KBM-7 (cell line): ENCODE data around the gene C2CD2.

ENCODE experiments used
- DNase-seq: peaks from one replicate; pipeline ENCODE4 v3.0.0-alpha.2; 2015
- in situ Hi-C: fragments of 300-500 bp; cut with MboI; formaldehyde crosslinking; loops from 2 replicates; pipeline ENCODE4 v1.14.3; 2020; ENCODE audit warnings: low sequenced_read_pairs, low pct_unique_long_range_greater_than_20kb, mixed read lengths

Gene C2CD2

DNA sequence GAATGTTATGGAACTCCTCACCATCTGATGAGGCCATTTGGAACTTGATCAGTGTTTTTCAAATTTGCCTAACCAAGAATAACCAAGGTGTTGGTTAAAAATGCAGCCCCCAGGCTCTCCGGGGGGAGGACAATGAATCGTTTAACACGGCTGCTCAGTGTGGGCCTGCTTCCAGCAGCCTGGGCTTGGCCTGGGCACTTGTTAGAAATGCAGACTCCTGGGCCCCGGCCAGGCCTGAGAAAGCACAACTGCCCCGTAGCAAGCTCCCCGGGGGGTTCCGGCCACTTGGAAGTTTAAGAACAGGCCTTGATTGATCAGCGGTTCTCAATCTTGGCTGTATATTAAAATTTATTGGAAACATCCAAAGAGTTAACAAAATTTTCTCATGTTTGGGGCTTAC lies 22.8 kb upstream of the C2CD2 start:
- DNase-seq, result no peak
- in situ Hi-C loops, result no loop called here

DNA sequence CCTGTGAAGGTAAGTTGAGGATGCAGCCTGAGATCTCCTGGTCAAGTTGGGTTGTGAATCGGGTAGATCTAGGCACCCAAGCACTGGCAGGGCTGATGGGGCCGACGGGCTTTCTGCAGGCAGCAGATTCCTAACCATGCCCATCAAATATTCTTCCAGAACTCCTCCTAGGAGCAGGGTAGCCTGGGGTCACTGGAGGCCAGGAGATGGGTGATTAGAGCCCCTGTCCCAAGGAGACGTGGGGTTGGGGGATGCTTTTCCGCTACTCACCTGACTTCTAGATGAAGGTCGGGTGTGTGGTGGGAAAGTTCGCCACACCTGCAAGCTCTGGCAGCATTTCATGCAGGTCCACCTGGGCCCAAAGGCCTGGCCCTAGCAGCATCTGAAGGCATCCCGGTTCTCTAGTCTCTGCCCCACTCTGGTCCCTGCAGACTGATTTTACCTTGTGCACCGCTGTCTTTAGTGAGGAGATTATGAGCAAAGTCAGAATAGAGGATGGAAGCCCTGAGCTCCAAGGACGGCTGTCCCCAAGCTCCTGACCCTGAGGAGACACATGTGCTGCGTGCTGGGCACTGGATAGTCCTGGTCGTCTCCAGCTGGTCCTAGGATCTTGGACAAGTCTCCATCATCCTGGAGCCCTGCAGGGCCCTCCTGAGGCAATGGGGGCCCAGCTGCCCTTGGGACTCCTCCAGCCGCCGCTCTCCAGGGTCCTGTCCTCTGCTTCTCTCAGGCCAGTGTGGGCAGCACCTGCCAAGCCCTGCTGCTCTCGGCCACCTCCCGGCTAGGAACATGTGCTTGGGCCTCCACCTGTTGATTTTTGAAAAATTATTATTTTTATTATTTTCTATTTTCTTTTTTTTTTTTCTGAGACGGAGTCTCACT lies 21.8 kb upstream of the C2CD2 start:
- DNase-seq, result no peak
- in situ Hi-C loops, result no loop called here

DNA sequence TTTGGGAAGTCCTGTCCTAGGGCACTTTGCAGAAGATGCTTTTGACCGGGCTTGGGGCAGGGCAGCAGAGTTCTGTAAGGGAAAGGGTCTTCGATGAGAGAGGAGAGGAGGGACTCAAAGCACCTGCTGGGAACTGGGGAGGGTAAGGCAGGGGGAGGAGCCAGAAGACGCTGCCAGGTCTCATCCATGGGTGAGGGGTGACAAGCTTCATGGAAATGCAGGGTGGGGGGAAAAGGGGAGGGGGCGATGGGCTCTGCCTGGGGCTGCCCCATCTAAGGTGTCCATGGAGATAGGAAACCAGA lies 20.9 kb upstream of the C2CD2 start:
- in situ Hi-C loops, result no loop called here
- DNase-seq, result no peak

DNA sequence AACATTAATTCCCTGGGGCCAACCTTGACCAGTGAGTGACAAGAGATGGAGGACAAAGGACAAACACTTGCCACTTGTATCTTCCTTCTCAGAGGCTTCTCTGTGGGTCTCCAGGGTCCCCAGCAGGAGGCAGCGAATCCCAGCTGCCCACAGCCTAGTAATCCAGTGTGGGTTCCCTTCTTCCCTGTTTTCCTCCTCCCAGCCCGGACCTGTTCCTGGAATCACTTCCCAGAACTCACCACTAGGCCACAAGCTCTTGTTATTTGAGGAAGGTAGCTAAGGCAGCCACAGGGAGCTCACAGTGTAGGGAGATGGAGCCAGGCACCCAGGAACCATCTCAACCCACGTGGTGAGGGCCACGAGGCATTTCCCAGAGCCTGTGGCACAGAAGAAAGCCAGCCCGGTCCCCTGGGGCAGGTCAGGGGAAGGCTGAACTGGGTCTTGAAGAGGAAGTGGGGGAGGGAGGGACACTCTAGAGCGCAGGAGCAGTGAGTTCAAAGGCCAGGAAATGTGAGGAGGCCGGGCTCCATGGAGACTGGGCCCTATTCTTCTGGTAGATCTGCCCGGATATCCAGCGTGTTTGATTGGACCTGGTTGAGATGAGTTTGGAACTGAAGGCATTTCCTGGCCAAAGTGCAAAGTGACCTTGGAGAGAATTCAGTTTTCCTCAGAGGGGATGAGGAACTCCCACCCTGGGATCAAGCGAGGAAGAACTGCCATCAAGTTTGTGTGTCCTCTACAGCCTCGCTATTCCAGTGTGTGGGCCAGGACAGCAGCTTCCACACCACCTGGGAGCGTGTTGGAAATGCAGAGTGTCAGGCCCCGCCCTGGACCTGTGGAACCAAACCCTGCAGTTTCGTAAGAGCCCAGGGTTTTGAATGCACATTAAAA lies 20.3 kb upstream of the C2CD2 start:
- DNase-seq, result peak; percentile 38

DNA sequence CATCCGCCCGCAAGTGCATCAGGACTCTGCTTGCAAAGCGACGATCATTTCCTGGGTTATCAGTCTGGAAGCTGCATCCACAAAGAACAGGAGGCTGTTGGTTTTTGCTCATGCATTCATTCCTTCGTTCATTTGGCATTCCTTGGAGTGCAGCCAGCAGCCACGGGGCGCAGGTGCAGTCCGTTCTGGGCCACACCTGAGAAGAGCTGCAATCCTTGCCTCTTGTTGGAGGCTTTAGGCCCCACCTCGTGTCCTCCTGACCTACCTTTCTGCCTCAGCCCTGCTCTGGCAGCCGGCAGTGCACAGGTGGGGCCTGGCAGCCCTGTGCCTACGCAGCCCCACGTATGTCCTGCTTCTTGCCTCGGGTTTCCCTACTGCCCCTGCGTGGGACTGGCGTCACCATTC lies 19.6 kb upstream of the C2CD2 start:
- no peak for DNase-seq
- in situ Hi-C loops, result no loop called here

More for the DNA sequence above, 20.3 kb upstream of the C2CD2 start:
- in situ Hi-C loops, result no loop called here

DNA sequence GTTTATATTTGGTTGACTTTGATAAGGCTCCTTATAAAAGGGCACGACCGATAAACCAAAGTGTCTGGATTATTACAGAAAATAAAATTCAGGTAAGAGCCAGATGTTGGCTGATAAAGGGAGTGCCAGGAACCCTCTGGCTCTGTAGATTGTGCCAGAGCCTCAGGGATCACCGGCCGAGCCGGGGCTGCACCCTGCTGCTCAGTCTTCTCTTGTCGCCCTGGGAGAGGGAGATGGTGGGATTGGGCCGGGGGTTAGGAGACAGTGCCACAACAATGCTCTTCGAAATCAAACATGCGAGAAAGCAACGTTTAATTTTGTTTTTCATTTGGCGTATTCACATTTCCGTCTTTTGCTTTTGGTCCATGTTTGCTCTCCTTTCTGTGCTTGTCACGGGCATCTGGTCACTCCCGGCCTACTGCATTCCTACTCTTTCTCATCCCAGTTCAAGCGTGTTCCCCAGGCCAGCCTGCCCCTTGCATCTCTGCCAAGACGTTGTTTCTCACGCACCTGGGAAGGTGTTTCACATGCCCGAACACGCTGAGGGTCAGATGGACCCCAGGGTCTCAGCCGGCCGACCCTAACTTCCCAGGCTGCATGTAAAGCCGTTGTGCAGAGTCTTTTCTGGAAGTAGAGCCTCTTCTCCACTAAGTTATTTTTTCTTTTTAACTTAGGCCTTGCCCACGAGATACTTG lies 18.8 kb upstream of the C2CD2 start:
- DNase-seq, result no peak
- in situ Hi-C loops, result no loop called here

DNA sequence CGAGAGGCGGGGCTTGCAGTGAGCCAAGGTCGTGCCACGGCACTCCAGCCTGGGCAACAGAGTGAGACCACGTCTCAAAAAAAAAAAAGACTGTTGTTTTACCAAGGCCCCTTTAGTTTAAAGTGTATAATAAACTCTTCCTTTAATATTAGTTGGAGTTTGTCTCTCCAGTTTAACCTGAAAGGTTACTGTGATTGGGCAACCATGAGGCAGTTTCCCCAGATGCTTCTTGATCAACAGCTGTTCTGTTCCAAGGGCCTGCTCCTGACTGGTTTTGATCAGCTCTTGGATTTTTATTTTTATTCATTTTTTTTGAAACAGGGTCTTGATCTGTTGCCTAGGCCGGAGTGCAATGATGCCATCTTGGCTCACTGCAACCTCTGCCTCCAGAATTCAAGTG lies 18.1 kb upstream of the C2CD2 start:
- in situ Hi-C loops, result no loop called here
- no peak for DNase-seq

DNA sequence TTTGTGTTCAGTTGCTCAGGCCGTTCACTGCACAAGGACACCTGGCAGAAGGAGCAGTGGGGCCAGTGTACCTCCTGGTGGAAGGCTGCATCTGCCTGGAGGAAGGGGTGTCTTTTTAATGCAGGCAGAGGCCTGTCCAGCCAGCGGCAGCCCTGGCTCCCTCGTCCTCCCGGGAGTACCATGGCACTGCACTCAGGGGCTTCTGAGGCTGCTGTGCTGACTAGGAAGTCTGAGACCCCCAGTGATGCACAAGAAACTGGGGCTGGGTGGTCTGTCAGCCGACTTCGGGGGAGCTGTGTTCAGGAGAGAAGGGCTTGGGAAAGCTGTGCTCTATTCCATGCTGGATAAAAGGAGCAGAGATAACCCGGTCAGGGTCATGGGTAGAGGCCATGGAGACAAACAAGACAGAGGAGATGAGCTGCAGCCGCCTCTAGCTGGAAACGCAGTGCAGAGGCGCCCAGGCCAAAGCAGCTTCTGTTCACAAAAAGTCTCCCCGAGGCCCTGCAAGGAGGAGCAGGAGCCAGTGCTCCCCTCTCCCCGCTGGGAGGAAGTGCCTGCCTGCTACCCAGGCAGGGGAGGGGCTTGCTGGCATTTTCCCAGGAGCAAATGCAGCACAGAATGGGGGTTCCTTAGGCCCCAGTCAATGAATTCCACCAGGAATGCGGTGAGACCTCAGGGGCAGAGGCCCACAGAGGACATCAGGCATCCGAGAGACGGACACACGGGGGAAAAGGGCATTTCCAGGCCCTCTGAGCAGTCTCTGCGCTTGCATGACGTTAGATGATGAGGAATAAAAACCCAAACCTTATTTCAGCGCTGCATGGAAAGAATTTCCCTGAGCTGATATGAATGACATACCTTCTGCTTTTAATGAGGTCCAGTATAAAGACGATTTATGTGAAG lies 17.2 kb upstream of the C2CD2 start:
- no peak for DNase-seq
- in situ Hi-C loops, result no loop called here

DNA sequence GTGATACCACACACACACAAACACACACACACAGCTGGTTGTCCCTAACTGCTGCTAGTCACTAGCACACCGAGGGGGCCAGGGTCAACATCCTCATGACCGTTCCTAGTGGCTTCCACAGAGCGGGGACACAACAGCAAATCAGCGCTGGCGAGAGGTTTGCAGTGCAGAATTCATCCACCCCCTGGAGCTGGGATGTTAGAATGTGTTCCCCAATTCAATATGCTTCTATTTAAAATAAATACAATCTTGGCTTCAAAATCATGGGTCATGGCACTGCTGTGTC lies 16.2 kb upstream of the C2CD2 start:
- in situ Hi-C loops, result no loop called here

DNA sequence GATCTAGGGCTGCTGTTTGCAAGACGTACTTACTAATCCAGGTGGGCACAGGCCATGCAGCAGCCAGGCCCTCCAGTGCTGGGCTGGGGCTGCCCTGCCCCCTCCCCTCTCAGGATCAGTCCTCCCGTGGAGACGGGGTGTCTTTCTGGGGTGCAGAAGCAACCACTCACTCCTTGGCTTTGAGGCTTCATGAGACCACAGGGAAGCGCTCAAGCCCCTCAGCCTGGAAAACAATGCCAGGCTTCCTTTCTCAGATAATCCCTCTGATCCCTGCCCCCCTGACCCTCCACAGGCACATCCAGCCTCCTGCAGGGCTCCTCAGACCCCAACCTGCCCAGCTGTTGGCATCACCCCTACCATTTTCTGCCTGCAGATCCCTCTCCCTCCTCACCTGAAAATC lies 13.9 kb upstream of the C2CD2 start:
- in situ Hi-C loops, result no loop called here
- DNase-seq, result no peak

More for the DNA sequence above, 16.2 kb upstream of the C2CD2 start:
- no peak for DNase-seq

DNA sequence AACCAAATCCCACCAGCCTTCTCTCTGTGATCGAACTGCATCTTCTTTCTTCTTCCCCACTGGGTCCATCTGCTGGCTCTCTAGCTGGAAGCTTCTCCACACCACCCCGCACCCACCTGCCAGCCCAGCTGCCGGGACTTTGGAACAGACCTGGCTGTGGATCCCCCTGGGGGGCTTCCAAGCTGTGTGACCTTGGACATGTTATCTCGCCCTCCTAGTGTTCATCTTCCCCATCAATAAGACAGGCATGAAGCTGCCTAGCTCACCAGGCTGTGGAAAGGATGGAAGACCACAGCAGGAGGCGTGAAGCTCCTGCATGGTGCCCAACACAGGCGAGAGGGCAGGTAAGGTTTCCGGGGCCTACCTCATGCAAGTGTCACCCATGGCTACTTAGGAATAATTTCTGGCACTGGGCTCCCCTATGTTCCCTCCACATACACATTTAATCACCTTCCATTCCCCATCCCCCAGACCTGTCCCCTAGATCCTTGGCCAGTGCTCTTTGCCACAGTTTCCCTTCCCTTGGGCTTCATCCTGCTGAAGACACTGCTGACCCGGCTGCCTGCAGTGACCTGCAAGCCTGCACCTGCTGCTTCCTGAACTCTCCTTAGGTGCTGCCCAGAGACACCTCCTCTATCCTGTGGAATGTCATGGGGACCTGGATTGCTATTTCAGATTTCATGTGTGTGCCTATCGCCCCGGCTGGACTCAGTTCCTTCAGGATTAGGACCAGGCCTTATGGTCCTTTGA lies 13.2 kb upstream of the C2CD2 start:
- in situ Hi-C loops, result no loop called here
- DNase-seq, result no peak

DNA sequence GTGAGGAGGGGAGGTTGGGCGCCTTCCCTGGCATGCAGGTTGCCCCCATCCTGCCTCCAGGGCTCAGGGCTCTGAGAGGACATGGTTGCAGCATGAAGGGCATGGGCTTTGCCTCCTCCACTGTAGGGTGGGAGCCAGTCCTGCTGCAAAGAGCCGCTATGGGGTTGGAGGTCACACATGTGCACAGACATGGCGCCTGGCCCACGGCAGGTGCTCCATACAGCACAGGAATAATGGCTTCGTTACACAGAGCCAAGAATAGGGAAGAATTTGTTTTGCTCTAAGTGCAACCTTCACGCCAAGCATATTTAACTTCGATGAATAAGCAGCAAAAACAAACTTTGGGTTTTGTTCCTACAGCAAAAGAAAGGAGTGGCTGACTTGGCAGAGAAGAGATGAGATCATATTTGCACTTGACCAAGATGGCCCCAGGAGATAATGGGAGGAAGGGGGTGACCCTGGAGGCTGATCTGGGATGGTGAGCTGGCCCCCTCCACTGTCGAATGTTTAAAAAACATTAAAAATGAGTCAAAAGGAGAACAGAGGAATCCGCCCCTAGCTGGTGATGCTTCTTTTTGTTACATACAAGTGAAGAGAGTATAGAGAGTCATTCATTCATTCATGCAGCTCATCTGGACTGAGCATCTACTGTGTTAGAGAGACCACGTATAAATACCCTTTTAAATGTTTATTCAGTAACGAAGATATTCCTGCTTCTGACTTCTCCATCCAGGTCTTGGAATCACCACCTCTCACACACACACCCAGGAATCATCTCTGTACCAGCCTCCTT lies 12.4 kb upstream of the C2CD2 start:
- in situ Hi-C loops, result no loop called here
- DNase-seq, result no peak

DNA sequence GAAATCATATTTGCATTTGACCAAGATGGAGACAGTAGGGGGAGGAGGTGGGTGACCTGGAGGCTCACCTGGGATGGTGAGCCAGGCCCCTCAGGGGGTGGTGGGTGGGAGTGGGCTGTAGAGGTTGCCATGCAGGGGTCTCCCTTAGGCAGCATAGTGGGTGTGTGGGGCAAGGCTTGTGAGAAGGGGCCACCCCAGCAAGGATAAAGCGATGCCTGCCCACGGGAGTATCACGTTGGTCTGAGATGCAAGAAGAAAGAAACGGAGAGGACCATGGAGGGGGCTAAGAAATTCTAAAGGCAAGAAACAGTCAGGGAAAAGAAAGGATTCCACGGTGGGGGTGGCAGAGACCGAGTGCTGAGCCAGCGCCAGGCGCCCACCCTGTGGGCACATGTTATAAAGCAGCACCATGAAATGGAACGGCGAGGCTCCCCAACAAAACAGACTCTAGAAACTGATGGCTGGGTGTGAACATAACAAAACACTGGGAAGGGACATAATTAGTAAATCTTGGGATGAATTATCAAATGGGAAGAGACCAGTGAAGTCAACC lies 11.7 kb upstream of the C2CD2 start:
- no peak for DNase-seq
- in situ Hi-C loops, result no loop called here

DNA sequence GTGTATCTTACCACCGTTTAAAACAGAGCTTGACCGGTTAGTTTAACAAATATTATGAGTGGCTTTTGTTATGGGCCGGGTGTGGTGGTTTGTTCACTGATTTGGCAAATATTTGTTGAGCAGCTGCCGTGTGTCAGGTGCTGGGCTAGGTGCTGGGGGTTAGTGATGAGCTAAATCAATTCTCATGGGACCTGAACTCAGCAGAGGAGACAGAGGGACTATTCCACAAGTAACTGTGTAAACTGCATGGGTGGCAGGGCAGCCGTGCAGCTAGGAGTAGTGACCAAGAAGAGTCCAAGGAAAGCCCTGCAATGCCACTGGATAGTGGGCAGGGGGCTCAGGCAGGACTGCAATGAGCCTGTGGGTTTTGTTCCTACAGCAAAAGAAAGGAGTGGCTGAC lies 11.2 kb upstream of the C2CD2 start:
- DNase-seq, result no peak
- in situ Hi-C loops, result no loop called here

DNA sequence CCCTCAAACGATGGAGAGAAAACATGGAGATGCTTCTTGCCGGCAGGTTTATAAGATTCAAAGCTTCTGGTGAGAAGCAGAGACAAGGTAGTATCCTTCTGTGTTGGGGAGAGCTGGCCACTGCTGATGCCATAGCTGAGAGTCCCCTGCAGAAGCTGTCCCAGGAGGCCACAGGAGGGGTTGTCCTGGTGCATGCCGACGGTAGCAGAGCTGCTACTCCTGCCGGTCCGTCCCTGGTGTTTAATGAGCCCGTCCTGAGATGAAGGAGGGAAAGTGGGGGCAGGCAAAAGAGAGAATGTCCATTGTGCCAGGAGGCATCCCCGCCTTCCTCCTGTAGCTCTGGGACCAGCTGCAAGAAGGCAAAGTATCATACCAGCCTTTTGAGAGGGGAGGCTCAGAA lies 10.4 kb upstream of the C2CD2 start:
- in situ Hi-C loops, result no loop called here
- DNase-seq, result no peak

DNA sequence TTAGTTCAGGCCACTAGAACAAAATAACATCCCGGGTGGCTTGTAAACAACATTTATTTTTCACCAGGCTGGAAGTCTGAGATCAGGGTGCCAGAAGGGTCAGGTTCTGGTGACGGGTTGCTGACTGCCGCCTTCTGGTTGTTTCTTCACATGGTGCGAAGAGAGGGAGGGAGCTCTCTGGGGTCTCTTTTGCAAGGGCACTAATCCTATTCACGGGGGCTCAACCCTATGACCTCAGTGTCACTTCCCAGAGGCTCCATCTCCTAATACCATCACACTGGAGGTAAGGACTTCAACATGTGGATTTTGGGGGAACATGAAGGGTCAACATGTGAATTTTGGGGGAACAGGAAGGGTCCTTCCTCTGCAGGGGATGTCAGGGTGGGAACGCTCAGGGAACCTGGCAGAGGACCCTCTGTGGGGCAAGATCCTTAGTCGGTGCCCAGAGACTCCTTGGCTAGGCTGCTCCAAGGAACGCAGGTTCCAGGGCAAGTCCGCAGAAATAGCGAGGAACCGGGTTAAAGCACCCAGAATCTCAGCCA lies 8.7 kb upstream of the C2CD2 start:
- no peak for DNase-seq
- in situ Hi-C loops, result no loop called here

DNA sequence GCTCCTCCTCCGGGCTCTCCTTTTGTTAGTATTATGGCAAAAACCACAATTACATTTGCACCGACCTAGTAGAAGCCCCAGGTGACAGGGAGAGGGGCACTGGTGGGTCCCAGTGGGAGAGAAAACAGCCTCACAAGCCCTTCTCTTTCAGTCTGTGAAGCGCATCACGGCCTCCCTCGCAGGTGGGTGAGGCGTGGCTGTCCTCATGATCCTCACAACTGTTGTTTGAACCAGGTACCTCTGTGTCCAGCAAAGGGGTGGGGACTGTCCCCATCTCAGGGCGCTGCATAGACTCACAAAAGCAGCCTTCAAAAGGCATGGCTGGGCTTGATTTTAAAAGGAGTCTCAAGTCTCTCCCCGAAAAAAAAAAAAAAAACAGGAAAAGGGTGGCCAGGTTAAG lies 7.9 kb upstream of the C2CD2 start:
- no peak for DNase-seq
- in situ Hi-C loops, result no loop called here
